GM12878 (cell line): ENCODE data around the gene OR14J1.

ENCODE experiments used
- BACH1 ChIP-seq: fragments of 450-650 bp; IDR thresholded peaks from 2 replicates; pipeline ENCODE4 v1.6.1; 2017; ENCODE audit warnings: mild to moderate bottlenecking, borderline replicate concordance
- CBX3 ChIP-seq: fragments of 200-600 bp; sonication (generic); IDR thresholded peaks from 2 replicates; pipeline ENCODE4 v1.6.1; 2016; ENCODE audit warnings: low read depth, borderline replicate concordance
- CEBPB ChIP-seq, 2 experiments: fragments of 150-350 bp in 1 of 2; IDR thresholded peaks; 2 replicates each; pipeline ENCODE4 v1.6.1; 2012 to 2014; ENCODE audit warnings: low read depth in 2 of 2, low read length in 2 of 2, borderline replicate concordance in 1 of 2, inconsistent platforms in 1 of 2
- CHD2 ChIP-seq: IDR thresholded peaks from 2 replicates; pipeline ENCODE4 v1.6.1; 2011; ENCODE audit warnings: low read depth, low read length, improper control_type of control experiment, borderline replicate concordance
- CTCF ChIP-seq, 3 experiments: IDR thresholded peaks in 2 of 3; conservative IDR thresholded peaks in 1 of 3; 2 replicates each; pipeline ENCODE4 v1.5.1; 2011; ENCODE audit warnings: low read depth in 3 of 3, low read length in 3 of 3, mild to moderate bottlenecking in 3 of 3, control low read depth in 2 of 3, moderate library complexity in 2 of 3, inconsistent platforms in 1 of 3, mixed read lengths in 1 of 3; ENCODE audit not compliant: control insufficient read depth in 2 of 3, insufficient read depth in 1 of 3; ENCODE audit errors: extremely low read depth in 1 of 3
- ELK1 ChIP-seq: IDR thresholded peaks from 2 replicates; pipeline ENCODE4 v1.6.1; 2012; ENCODE audit warnings: low read depth, low read length, improper control_type of control experiment
- JUNB ChIP-seq: IDR thresholded peaks from 2 replicates; pipeline ENCODE4 v1.6.1; 2016; ENCODE audit warnings: antibody characterized with exemption, mild to moderate bottlenecking
- NR2F1 ChIP-seq: fragments of 450-650 bp; conservative IDR thresholded peaks from 2 replicates; pipeline ENCODE4 v1.6.1; 2017; ENCODE audit warnings: mild to moderate bottlenecking
- PAX5 ChIP-seq: IDR thresholded peaks from 2 replicates; pipeline ENCODE4 v1.6.1; 2011; ENCODE audit warnings: low read depth, low read length, borderline replicate concordance
- POLR2A ChIP-seq: IDR thresholded peaks from 2 replicates; pipeline ENCODE4 v1.6.1; 2011; ENCODE audit warnings: low read depth, mild to moderate bottlenecking, low read length
- SMC3 ChIP-seq: IDR thresholded peaks from 2 replicates; pipeline ENCODE4 v1.6.1; 2011; ENCODE audit warnings: low read length, improper control_type of control experiment, borderline replicate concordance
- SUZ12 ChIP-seq: fragments of 200-600 bp; sonication (generic); IDR thresholded peaks from one replicate; pipeline ENCODE4 v1.6.1; 2018; ENCODE audit warnings: antibody characterized with exemption, mild to moderate bottlenecking; ENCODE audit not compliant: unreplicated experiment

DNA sequence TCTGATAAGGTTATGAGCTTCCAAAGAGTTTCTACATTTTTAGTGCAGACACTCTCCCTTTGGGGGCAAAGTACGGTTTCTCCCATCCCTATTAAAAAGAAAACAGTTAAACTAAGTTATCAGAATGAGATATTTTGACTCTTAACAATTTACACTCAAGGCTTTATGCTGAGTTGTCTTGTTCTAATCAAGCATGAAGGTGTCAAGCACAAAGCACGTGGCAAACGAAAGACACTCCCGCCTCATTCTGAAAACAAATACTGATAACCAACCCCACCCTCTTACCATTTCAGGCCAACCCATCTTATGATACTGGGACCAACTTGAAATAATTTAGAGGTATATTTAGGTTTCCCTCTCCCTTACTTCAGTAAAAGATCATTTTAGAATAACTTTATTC lies 24.3 kb downstream of the OR14J1 start:
- no peak for TF ChIP-seq CTCF (IDR thresholded peaks at IDR 0.05 in 2 of 3, conservative IDR thresholded peaks at IDR 0.05 in 1 of 3; ENCODE audit: control insufficient read depth in 2 of 3, extremely low read depth in 1 of 3, insufficient read depth in 1 of 3, low read depth in 3 of 3, low read length in 3 of 3)
- no peak for TF ChIP-seq BACH1
- no peak for TF ChIP-seq PAX5
- TF ChIP-seq SMC3: no peak
- TF ChIP-seq CHD2: no peak
- no peak for TF ChIP-seq ELK1
- TF ChIP-seq NR2F1: no peak
- no peak for TF ChIP-seq SUZ12
- no peak for TF ChIP-seq POLR2A
- TF ChIP-seq CBX3: no peak
- TF ChIP-seq CEBPB (IDR thresholded peaks at IDR 0.05; ENCODE audit: borderline replicate concordance in 1 of 2, low read depth in 2 of 2, low read length in 2 of 2): no peak
- TF ChIP-seq JUNB: no peak
